Loucy (cell line): Measurements from ENCODE around the gene RUNX1.

Experiments used
- CTCF ChIP-seq: fragments of 200-600 bp; sonication (generic); conservative IDR thresholded peaks from 2 replicates; pipeline ENCODE4 v1.5.1; 2014; ENCODE audit warnings: mild to moderate bottlenecking, antibody characterized with exemption, low read length
- EZH2phosphoT487 ChIP-seq: fragments of 200-600 bp; IDR thresholded peaks from 2 replicates; pipeline ENCODE4 v1.6.1; 2018; ENCODE audit warnings: antibody characterized with exemption, mild to moderate bottlenecking, moderate library complexity, borderline replicate concordance

- TF ChIP-seq CTCF (no peak), EZH2phosphoT487 (no peak)
Observed at GRCh38 chr21:34932233-34932632, 116.9 kb downstream of the RUNX1 start.
